K562 (cell line): ENCODE measurements around the gene TMEM132D.

ENCODE experiments used
- DPF2 ChIP-seq: fragments of 450-650 bp; IDR thresholded peaks from 2 replicates; pipeline ENCODE4 v1.6.1; 2016
- HNRNPLL ChIP-seq: fragments of 200-400 bp; formaldehyde crosslinking; IDR thresholded peaks from 2 replicates; pipeline ENCODE4 v1.6.1; 2017; ENCODE audit warnings: low read length, low read depth, mild to moderate bottlenecking; ENCODE audit not compliant: poor library complexity, severe bottlenecking
- MAFF ChIP-seq: IDR thresholded peaks from 2 replicates; pipeline ENCODE4 v1.6.1; 2012; ENCODE audit warnings: low read length, improper control_type of control experiment
- SMARCC2 ChIP-seq: fragments of 450-650 bp; IDR thresholded peaks from 2 replicates; pipeline ENCODE4 v1.6.1; 2017; ENCODE audit warnings: antibody characterized with exemption, moderate library complexity, mild to moderate bottlenecking, low read depth
- SMC3 ChIP-seq: conservative IDR thresholded peaks from 2 replicates; pipeline ENCODE4 v1.6.1; 2011; ENCODE audit warnings: low read depth, low read length, improper control_type of control experiment; ENCODE audit not compliant: insufficient read depth
- SP2 ChIP-seq: IDR thresholded peaks from 2 replicates; pipeline ENCODE4 v1.6.1; 2011; ENCODE audit warnings: mild to moderate bottlenecking, low read depth, low read length, moderate library complexity; ENCODE audit not compliant: poor library complexity, severe bottlenecking; ENCODE audit errors: extremely low read depth
- TRIM28 ChIP-seq: fragments of 450-650 bp; IDR thresholded peaks from 2 replicates; pipeline ENCODE4 v1.6.1; 2017
- ZNF232 ChIP-seq: sonication (generic); formaldehyde crosslinking; IDR thresholded peaks from 2 replicates; pipeline ENCODE4 v1.8.0; 2022; ENCODE audit warnings: mild to moderate bottlenecking, missing genetic modification reagents
- TF ChIP-seq, protein P1 (sequence below), 3 experiments: IDR thresholded peaks in 2 of 3; conservative IDR thresholded peaks in 1 of 3; 2 replicates each; pipeline ENCODE4 v1.5.1; 2011 to 2012; ENCODE audit warnings: low read length in 3 of 3, mild to moderate bottlenecking in 3 of 3, control low read depth in 2 of 3, improper control_type of control experiment in 1 of 3, inconsistent platforms in 1 of 3, low read depth in 1 of 3, mixed read lengths in 1 of 3, moderate library complexity in 1 of 3; ENCODE audit not compliant: insufficient read depth in 2 of 3

- TF ChIP-seq TRIM28 (no peak), HNRNPLL (no peak), SP2 (no peak), DPF2 (no peak), SMARCC2 (no peak), SMC3 (no peak), ZNF232 (CRISPR knock-in tag) (no peak), MAFF (no peak)
- TF ChIP-seq, protein P1, sequence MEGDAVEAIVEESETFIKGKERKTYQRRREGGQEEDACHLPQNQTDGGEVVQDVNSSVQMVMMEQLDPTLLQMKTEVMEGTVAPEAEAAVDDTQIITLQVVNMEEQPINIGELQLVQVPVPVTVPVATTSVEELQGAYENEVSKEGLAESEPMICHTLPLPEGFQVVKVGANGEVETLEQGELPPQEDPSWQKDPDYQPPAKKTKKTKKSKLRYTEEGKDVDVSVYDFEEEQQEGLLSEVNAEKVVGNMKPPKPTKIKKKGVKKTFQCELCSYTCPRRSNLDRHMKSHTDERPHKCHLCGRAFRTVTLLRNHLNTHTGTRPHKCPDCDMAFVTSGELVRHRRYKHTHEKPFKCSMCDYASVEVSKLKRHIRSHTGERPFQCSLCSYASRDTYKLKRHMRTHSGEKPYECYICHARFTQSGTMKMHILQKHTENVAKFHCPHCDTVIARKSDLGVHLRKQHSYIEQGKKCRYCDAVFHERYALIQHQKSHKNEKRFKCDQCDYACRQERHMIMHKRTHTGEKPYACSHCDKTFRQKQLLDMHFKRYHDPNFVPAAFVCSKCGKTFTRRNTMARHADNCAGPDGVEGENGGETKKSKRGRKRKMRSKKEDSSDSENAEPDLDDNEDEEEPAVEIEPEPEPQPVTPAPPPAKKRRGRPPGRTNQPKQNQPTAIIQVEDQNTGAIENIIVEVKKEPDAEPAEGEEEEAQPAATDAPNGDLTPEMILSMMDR (IDR thresholded peaks at IDR 0.05 in 2 of 3, conservative IDR thresholded peaks at IDR 0.05 in 1 of 3; ENCODE audit: insufficient read depth in 2 of 3, low read depth in 1 of 3, low read length in 3 of 3) = no peak
These were observed 84.4 kb downstream of the TMEM132D start for GRCh38 chr12:129819391-129819790.
